ENCODE results near the gene KEL. TPM values are rescaled to one million over a fixed set of nuclear protein-coding genes. Genes with fewer than 3 reads are reported as not detected.

The KEL gene
- total RNA-seq, 2 experiments from 2014 or later = 0.19 TPM; not detected in 1

- Mint-ChIP-seq H3K27me3 (peaks cover 5% of the 10 kb centered on the region), H3K9me3 (no peaks in the 10 kb centered on the region), H3K36me3 (ENCODE audit: low read depth) (no peaks in the 10 kb centered on the region), H3K4me1 (ENCODE audit: low read depth) (no peaks in the 10 kb centered on the region), H3K4me3 (no peak overlapping the region), H3K27ac (no peak overlapping the region)
- POLR2A ChIA-PET = no interaction called here
- CTCF ChIA-PET = interaction anchor here (0.7 kb wide), 1 partner anchor 547 kb away, joined by 3 read pairs; no protein-coding TSS in a partner anchor
- Histone ChIP-seq H3K27ac (ENCODE audit: low read depth in 1 of 2, low read length in 2 of 2) (no peak overlapping the region), H3K4me3 (ENCODE audit: low read length) (no peak overlapping the region), H3K4me1 (ENCODE audit: insufficient read depth, low read length) (no peaks in the 10 kb centered on the region), H3K9me3 (ENCODE audit: control insufficient read depth in 1 of 2, insufficient read depth in 1 of 2, low read length in 2 of 2) (no peaks in the 10 kb centered on the region), H3K36me3 (ENCODE audit: insufficient read depth, low read length) (no peaks in the 10 kb centered on the region), H3K27me3 (ENCODE audit: control insufficient read depth in 1 of 2, insufficient read depth in 2 of 2, low read length in 2 of 2) (no peaks in the 10 kb centered on the region)
- TF ChIP-seq CTCF (IDR thresholded peaks at IDR 0.05) = no peak
- no peak for DNase-seq
- intact Hi-C loops (cut with DNase I, micrococcal nuclease) = no loop called here
- ATAC-seq (ENCODE audit: poor library complexity) = no peak
Measured at GRCh38 chr7:142901426-142902259, 60.5 kb downstream of the KEL start.

GRCh38 chr7:142899661-142900060 lies 62.5 kb downstream of the KEL start:
- no peaks in the 10 kb centered on the region for H3K4me1 ChIP-seq (ENCODE audit: insufficient read depth, low read length)
- no peak for TF ChIP-seq CTCF (IDR thresholded peaks at IDR 0.05)
- Mint-ChIP-seq H3K27ac (no peak overlapping the region), H3K9me3 (no peaks in the 10 kb centered on the region), H3K4me3 (no peak overlapping the region), H3K36me3 (ENCODE audit: low read depth) (no peaks in the 10 kb centered on the region), H3K27me3 (peaks cover 5% of the 10 kb centered on the region), H3K4me1 (ENCODE audit: low read depth) (no peaks in the 10 kb centered on the region)
- no peak overlapping the region for H3K4me3 ChIP-seq (ENCODE audit: low read length)
- no peak overlapping the region for H3K27ac ChIP-seq (ENCODE audit: low read depth in 1 of 2, low read length in 2 of 2)
- intact Hi-C loops (cut with DNase I, micrococcal nuclease) = no loop called here
- no peaks in the 10 kb centered on the region for H3K27me3 ChIP-seq (ENCODE audit: control insufficient read depth in 1 of 2, insufficient read depth in 2 of 2, low read length in 2 of 2)
- DNase-seq (no peak), ATAC-seq (ENCODE audit: poor library complexity) (no peak)
- POLR2A ChIA-PET = no interaction called here
- no peaks in the 10 kb centered on the region for H3K9me3 ChIP-seq (ENCODE audit: control insufficient read depth in 1 of 2, insufficient read depth in 1 of 2, low read length in 2 of 2)
- CTCF ChIA-PET = no interaction called here
- no peaks in the 10 kb centered on the region for H3K36me3 ChIP-seq (ENCODE audit: insufficient read depth, low read length)

GRCh38 chr7:142898377-142899170 lies 63.6 kb downstream of the KEL start:
- H3K4me1 ChIP-seq (ENCODE audit: insufficient read depth, low read length) = no peaks in the 10 kb centered on the region
- no peaks in the 10 kb centered on the region for H3K36me3 Mint-ChIP-seq (ENCODE audit: low read depth)
- TF ChIP-seq CTCF (IDR thresholded peaks at IDR 0.05) = no peak
- no peaks in the 10 kb centered on the region for H3K36me3 ChIP-seq (ENCODE audit: insufficient read depth, low read length)
- POLR2A ChIA-PET = interaction anchor here (0.7 kb wide), 1 partner anchor 17 kb away, joined by 3 read pairs; no protein-coding TSS in a partner anchor
- no peaks in the 10 kb centered on the region for H3K9me3 Mint-ChIP-seq
- DNase-seq (no peak), ATAC-seq (ENCODE audit: poor library complexity) (no peak)
- CTCF ChIA-PET = no interaction called here
- no peaks in the 10 kb centered on the region for H3K9me3 ChIP-seq (ENCODE audit: control insufficient read depth in 1 of 2, insufficient read depth in 1 of 2, low read length in 2 of 2)
- H3K4me3 Mint-ChIP-seq = no peak overlapping the region
- H3K4me1 Mint-ChIP-seq (ENCODE audit: low read depth) = no peaks in the 10 kb centered on the region
- H3K27ac Mint-ChIP-seq = no peak overlapping the region
- intact Hi-C loops (cut with DNase I, micrococcal nuclease) = no loop called here
- no peaks in the 10 kb centered on the region for H3K27me3 ChIP-seq (ENCODE audit: control insufficient read depth in 1 of 2, insufficient read depth in 2 of 2, low read length in 2 of 2)
- H3K27ac ChIP-seq (ENCODE audit: low read depth in 1 of 2, low read length in 2 of 2) = no peak overlapping the region
- peaks cover 5% of the 10 kb centered on the region for H3K27me3 Mint-ChIP-seq
- no peak overlapping the region for H3K4me3 ChIP-seq (ENCODE audit: low read length)
